ENCODE measurements around the gene CRYGD. TPM values are rescaled to one million over a fixed set of nuclear protein-coding genes. Genes with fewer than 3 reads are reported as not detected.

CRYGD gene
- total and polyA plus RNA-seq, 2 donors (not counting 1 experiment from before 2014, with no cell fraction given) = not detected

DNA sequence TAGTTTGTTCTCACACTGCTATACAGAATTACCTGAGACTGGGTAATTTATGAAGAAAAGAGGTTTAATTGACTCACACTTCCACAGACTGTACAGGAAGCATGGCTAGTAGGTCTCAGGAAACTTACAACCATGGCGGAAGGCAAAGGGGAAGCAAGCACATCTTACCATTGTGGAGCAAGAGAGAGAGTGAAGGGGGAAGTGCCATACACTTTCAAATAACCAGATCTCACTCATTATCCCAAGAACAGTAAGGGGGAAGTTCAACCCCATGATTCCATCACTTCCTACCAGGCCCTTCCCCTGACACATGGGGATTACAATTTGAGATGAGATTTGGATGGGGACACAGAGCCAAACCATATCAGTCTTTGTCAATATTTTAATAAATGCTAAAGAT, 26.6 kb upstream of the CRYGD start:
- Histone ChIP-seq H3K36me3 (ENCODE audit: control insufficient read depth, insufficient read depth, low read length) (no peaks in the 10 kb centered on the region), H3K9me3 (ENCODE audit: control insufficient read depth, insufficient read depth, low read depth, low read length) (no peaks in the 10 kb centered on the region), H4K20me1 (ENCODE audit: control insufficient read depth, extremely low read depth, insufficient read depth, low read length) (no peaks in the 10 kb centered on the region), H3K79me2 (ENCODE audit: control insufficient read depth, insufficient read depth, low read length) (no peaks in the 10 kb centered on the region), H2AFZ (ENCODE audit: low read length) (no peak overlapping the region), H3K4me3 (replicated peaks in 1 of 4; ENCODE audit: control extremely low read depth in 1 of 4, insufficient read depth in 1 of 4, low read depth in 3 of 4, low read length in 4 of 4) (no peak overlapping the region), H3K27me3 (ENCODE audit: control insufficient read depth, insufficient read depth, low read length) (no peaks in the 10 kb centered on the region), H3K9ac (ENCODE audit: insufficient read depth, low read length) (no peak overlapping the region), H3K4me1 (ENCODE audit: control insufficient read depth, extremely low read depth, insufficient read depth, low read length) (no peaks in the 10 kb centered on the region), H3K4me2 (ENCODE audit: extremely low read depth, insufficient read depth, low read length) (no peak overlapping the region), H3K27ac (ENCODE audit: insufficient read depth, low read length) (no peak overlapping the region)
- DNase-seq (ENCODE audit: low read depth in 2 of 2) = no peak
- TF ChIP-seq, protein P1, sequence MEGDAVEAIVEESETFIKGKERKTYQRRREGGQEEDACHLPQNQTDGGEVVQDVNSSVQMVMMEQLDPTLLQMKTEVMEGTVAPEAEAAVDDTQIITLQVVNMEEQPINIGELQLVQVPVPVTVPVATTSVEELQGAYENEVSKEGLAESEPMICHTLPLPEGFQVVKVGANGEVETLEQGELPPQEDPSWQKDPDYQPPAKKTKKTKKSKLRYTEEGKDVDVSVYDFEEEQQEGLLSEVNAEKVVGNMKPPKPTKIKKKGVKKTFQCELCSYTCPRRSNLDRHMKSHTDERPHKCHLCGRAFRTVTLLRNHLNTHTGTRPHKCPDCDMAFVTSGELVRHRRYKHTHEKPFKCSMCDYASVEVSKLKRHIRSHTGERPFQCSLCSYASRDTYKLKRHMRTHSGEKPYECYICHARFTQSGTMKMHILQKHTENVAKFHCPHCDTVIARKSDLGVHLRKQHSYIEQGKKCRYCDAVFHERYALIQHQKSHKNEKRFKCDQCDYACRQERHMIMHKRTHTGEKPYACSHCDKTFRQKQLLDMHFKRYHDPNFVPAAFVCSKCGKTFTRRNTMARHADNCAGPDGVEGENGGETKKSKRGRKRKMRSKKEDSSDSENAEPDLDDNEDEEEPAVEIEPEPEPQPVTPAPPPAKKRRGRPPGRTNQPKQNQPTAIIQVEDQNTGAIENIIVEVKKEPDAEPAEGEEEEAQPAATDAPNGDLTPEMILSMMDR (conservative IDR thresholded peaks at IDR 0.05 in 1 of 2, IDR thresholded peaks at IDR 0.05 in 1 of 2; ENCODE audit: low read depth in 1 of 2, low read length in 2 of 2) = no peak
- TF ChIP-seq EZH2 (IDR thresholded peaks at IDR 0.05; ENCODE audit: low read length, missing control alignments) = no peak

DNA sequence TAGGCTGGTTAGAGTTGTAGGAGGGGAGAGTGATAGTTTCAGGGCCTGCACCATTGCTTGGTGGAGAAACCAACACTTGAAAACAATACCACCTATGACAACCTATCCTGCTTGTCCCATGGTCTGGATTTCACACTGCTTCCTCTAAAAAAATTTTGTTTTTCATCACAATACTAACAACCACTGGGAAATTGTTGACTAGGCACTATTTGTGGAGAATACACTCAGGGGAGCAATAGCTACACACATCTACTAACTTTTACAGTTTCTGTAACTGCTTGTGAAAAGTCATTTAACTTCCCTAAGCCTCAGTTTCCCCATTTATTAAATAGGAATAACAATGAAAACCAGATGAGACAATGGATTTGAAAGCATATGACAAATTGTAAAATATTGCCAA, 25.8 kb upstream of the CRYGD start:
- Histone ChIP-seq H3K27me3 (ENCODE audit: control insufficient read depth, insufficient read depth, low read length) (no peaks in the 10 kb centered on the region), H4K20me1 (ENCODE audit: control insufficient read depth, extremely low read depth, insufficient read depth, low read length) (no peaks in the 10 kb centered on the region), H3K9me3 (ENCODE audit: control insufficient read depth, insufficient read depth, low read depth, low read length) (no peaks in the 10 kb centered on the region), H3K9ac (ENCODE audit: insufficient read depth, low read length) (no peak overlapping the region), H3K4me2 (ENCODE audit: extremely low read depth, insufficient read depth, low read length) (no peak overlapping the region), H3K4me3 (replicated peaks in 1 of 4; ENCODE audit: control extremely low read depth in 1 of 4, insufficient read depth in 1 of 4, low read depth in 3 of 4, low read length in 4 of 4) (no peak overlapping the region), H3K79me2 (ENCODE audit: control insufficient read depth, insufficient read depth, low read length) (no peaks in the 10 kb centered on the region), H3K36me3 (ENCODE audit: control insufficient read depth, insufficient read depth, low read length) (no peaks in the 10 kb centered on the region), H3K4me1 (ENCODE audit: control insufficient read depth, extremely low read depth, insufficient read depth, low read length) (no peaks in the 10 kb centered on the region), H2AFZ (ENCODE audit: low read length) (no peak overlapping the region), H3K27ac (ENCODE audit: insufficient read depth, low read length) (no peak overlapping the region)
- no peak for DNase-seq (ENCODE audit: low read depth in 2 of 2)
- TF ChIP-seq, protein P1 (conservative IDR thresholded peaks at IDR 0.05 in 1 of 2, IDR thresholded peaks at IDR 0.05 in 1 of 2; ENCODE audit: low read depth in 1 of 2, low read length in 2 of 2) = no peak
- TF ChIP-seq EZH2 (IDR thresholded peaks at IDR 0.05; ENCODE audit: low read length, missing control alignments) = no peak

DNA sequence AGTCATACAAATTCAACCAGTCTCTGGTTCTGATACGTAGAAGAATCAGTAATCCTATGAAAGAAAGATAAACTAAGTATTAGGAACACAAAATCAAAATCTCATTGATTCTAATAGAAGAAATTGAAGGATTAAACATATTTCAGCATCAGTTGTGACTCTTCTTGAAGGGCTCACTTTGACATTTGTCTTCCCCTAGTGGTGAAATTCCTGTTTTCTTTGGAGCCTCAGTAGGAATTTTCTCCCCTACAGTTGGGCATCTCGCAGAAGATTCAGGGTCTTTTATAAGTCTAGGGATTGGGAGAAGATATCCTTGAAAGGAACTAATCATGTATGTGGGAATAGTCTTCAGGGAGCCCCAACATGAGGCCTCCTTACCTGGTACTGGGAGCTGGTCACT, 24.5 kb upstream of the CRYGD start:
- no peaks in the 10 kb centered on the region for H3K36me3 ChIP-seq (ENCODE audit: control insufficient read depth, insufficient read depth, low read length)
- H3K4me1 ChIP-seq (ENCODE audit: control insufficient read depth, extremely low read depth, insufficient read depth, low read length) = no peaks in the 10 kb centered on the region
- no peak for DNase-seq (ENCODE audit: low read depth in 2 of 2)
- H3K27ac ChIP-seq (ENCODE audit: insufficient read depth, low read length) = no peak overlapping the region
- H3K79me2 ChIP-seq (ENCODE audit: control insufficient read depth, insufficient read depth, low read length) = no peaks in the 10 kb centered on the region
- H3K27me3 ChIP-seq (ENCODE audit: control insufficient read depth, insufficient read depth, low read length) = no peaks in the 10 kb centered on the region
- no peak overlapping the region for H3K4me2 ChIP-seq (ENCODE audit: extremely low read depth, insufficient read depth, low read length)
- H3K4me3 ChIP-seq (replicated peaks in 1 of 4; ENCODE audit: control extremely low read depth in 1 of 4, insufficient read depth in 1 of 4, low read depth in 3 of 4, low read length in 4 of 4) = no peak overlapping the region
- no peak overlapping the region for H2AFZ ChIP-seq (ENCODE audit: low read length)
- no peak overlapping the region for H3K9ac ChIP-seq (ENCODE audit: insufficient read depth, low read length)
- TF ChIP-seq, protein P1 (conservative IDR thresholded peaks at IDR 0.05 in 1 of 2, IDR thresholded peaks at IDR 0.05 in 1 of 2; ENCODE audit: low read depth in 1 of 2, low read length in 2 of 2) = no peak
- no peak for TF ChIP-seq EZH2 (IDR thresholded peaks at IDR 0.05; ENCODE audit: low read length, missing control alignments)
- no peaks in the 10 kb centered on the region for H3K9me3 ChIP-seq (ENCODE audit: control insufficient read depth, insufficient read depth, low read depth, low read length)
- H4K20me1 ChIP-seq (ENCODE audit: control insufficient read depth, extremely low read depth, insufficient read depth, low read length) = no peaks in the 10 kb centered on the region

Data from fibroblast of lung (primary cell).